Left lung (tissue), 10 donors: ENCODE results near the gene AGXT2. TPM values are rescaled to one million over a fixed set of nuclear protein-coding genes. Genes with fewer than 3 reads are reported as not detected.

ENCODE experiments used
- ATAC-seq: fragments of 200-7000 bp; cut with Tn5 transposase; one replicate; pipeline ENCODE4 v1.9.1; 2020; ENCODE audit warnings: moderate library complexity
- DNase-seq, 4 donors: peaks; one replicate each; pipeline ENCODE4 v3.0.0-alpha.2; 2013 to 2020
- H3K27ac ChIP-seq, 2 donors: fragments of 200-600 bp; sonication (generic) in 1 of 2; one replicate each; pipeline versions ENCODE4 v1.5.0 to v1.8.0; 2020 to 2021
- H3K27me3 ChIP-seq, 2 donors: fragments of 200-600 bp; sonication (generic) in 1 of 2; one replicate each; pipeline versions ENCODE4 v1.5.0 to v1.8.0; 2020 to 2021
- H3K36me3 ChIP-seq, 2 donors: fragments of 200-600 bp; sonication (generic) in 1 of 2; one replicate each; pipeline versions ENCODE4 v1.5.0 to v1.8.0; 2020 to 2021
- H3K4me1 ChIP-seq, 2 donors: fragments of 200-600 bp; one replicate each; pipeline ENCODE4 v1.8.0; 2021
- H3K4me3 ChIP-seq, 2 donors: fragments of 200-600 bp; sonication (generic) in 1 of 2; one replicate each; pipeline versions ENCODE4 v1.5.0 to v1.8.0; 2020 to 2021; ENCODE audit warnings: mild to moderate bottlenecking in 1 of 2
- H3K9me3 ChIP-seq, 2 donors: fragments of 200-600 bp; sonication (generic) in 1 of 2; one replicate each; pipeline versions ENCODE4 v1.5.0 to v1.8.0; 2020 to 2021
- intact Hi-C, 2 donors: fragments of 100-400 bp; cut with DNase I; formaldehyde crosslinking; loops; one replicate each; pipeline versions ENCODE4 v1.11.2 to v1.14.2; 2022
- polyA plus RNA-seq, 6 donors: library from polyadenylated mRNA; unstranded; fragments of 120-200 nt; gene quantifications; one replicate each; pipeline ENCODE4 v1.2.1, GENCODE V29; 2013; ENCODE audit not compliant: insufficient read length in 6 of 6
- total RNA-seq, 2 donors: library from RNA; stranded (reverse); fragmentation: NEBNext Ultra II Directional; extraction: Animal tissue kit (Norgen Biotek cat#: 25700); gene quantifications; one replicate each; pipeline ENCODE4 v1.2.1, GENCODE V29; 2021
- TF ChIP-seq, protein P1 (sequence below), 2 donors: fragments of 200-600 bp; sonication (generic) in 1 of 2; IDR thresholded peaks; one replicate each; pipeline versions ENCODE4 v1.5.0 to v1.8.0; 2021; ENCODE audit warnings: antibody characterized with exemption in 2 of 2
- donor health status: DM: no; HTN: yes; CAD: no.
- donor health status: DM: no; HTN: no; CAD: no.

AGXT2 gene
- total and polyA plus RNA-seq, 8 donors = 0.11 to 0.55 (median 0.18) TPM; not detected in 3

GRCh38 chr5:35030426-35031100 lies 17.2 kb downstream of the AGXT2 start:
- no peaks in the 10 kb centered on the region for H3K9me3 ChIP-seq
- no peak for ATAC-seq
- intact Hi-C loops = no loop called here
- no peak overlapping the region for H3K4me3 ChIP-seq
- TF ChIP-seq, protein P1, sequence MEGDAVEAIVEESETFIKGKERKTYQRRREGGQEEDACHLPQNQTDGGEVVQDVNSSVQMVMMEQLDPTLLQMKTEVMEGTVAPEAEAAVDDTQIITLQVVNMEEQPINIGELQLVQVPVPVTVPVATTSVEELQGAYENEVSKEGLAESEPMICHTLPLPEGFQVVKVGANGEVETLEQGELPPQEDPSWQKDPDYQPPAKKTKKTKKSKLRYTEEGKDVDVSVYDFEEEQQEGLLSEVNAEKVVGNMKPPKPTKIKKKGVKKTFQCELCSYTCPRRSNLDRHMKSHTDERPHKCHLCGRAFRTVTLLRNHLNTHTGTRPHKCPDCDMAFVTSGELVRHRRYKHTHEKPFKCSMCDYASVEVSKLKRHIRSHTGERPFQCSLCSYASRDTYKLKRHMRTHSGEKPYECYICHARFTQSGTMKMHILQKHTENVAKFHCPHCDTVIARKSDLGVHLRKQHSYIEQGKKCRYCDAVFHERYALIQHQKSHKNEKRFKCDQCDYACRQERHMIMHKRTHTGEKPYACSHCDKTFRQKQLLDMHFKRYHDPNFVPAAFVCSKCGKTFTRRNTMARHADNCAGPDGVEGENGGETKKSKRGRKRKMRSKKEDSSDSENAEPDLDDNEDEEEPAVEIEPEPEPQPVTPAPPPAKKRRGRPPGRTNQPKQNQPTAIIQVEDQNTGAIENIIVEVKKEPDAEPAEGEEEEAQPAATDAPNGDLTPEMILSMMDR (IDR thresholded peaks at IDR 0.05) = no peak
- no peaks in the 10 kb centered on the region for H3K4me1 ChIP-seq
- H3K27me3 ChIP-seq = no peaks in the 10 kb centered on the region
- DNase-seq = no peak
- H3K27ac ChIP-seq = no peak overlapping the region
- no peaks in the 10 kb centered on the region for H3K36me3 ChIP-seq

DNA sequence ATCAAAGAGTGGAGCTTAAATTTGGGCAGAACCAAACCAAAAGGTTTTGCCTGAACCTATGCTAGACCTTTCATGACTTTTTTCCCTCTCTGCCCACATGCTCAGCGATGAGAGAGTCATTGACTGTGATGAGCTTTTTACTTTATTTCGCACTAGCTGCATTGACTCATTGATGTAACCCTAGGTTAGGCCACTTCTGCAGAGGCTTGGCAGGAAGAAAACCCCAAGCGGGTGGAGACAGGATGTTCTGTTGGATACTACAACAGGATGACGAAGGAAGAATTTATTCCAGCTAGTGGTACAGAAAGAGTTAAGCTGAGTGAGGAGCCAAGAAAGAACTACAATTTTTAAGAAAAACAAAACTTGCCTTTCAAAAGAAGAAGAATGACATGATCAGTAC lies 18.4 kb downstream of the AGXT2 start:
- no peaks in the 10 kb centered on the region for H3K36me3 ChIP-seq
- TF ChIP-seq, protein P1 (IDR thresholded peaks at IDR 0.05) = no peak
- H3K4me1 ChIP-seq = no peaks in the 10 kb centered on the region
- H3K27me3 ChIP-seq = no peaks in the 10 kb centered on the region
- ATAC-seq (no peak), DNase-seq (no peak)
- intact Hi-C loops = no loop called here
- no peak overlapping the region for H3K27ac ChIP-seq
- no peaks in the 10 kb centered on the region for H3K9me3 ChIP-seq
- no peak overlapping the region for H3K4me3 ChIP-seq

GRCh38 chr5:35026941-35027340 lies 20.8 kb downstream of the AGXT2 start:
- no peak overlapping the region for H3K4me3 ChIP-seq
- ATAC-seq (no peak), DNase-seq (no peak)
- no peak overlapping the region for H3K27ac ChIP-seq
- TF ChIP-seq, protein P1 (IDR thresholded peaks at IDR 0.05) = no peak
- no peaks in the 10 kb centered on the region for H3K36me3 ChIP-seq
- H3K9me3 ChIP-seq = no peaks in the 10 kb centered on the region
- no peaks in the 10 kb centered on the region for H3K4me1 ChIP-seq
- H3K27me3 ChIP-seq = no peaks in the 10 kb centered on the region
- intact Hi-C loops = no loop called here

DNA sequence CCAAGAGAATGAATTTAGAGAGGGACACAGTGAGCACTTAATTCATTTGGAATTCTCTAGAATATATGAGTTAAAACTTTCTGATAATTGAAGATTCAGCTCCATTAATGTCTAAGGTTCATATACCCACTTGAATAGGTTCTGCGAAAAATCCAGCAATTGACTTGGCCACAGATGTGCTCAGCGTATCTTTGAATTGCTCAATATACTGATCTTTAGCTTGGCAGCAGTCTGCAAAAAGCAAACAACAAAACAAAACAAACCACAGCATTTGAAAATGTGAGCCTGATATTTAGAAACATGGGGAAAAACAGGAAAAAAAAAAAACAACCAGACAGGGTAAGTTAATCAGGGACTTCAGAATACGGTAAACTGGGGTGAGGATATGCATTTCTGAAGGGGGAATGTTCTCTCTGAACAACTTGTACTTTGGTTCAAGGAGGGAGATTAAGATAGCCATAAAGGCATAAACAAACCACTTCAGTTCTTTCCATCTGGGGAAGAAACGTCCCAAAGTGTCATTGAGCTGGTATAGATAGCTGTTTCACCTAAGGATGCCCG lies 21.4 kb downstream of the AGXT2 start:
- peak in 1 of 4 donors; percentile 40 for DNase-seq
- intact Hi-C loops = no loop called here
- Histone ChIP-seq H3K9me3 (no peaks in the 10 kb centered on the region), H3K4me1 (no peaks in the 10 kb centered on the region), H3K27ac (no peak overlapping the region), H3K4me3 (no peak overlapping the region), H3K27me3 (no peaks in the 10 kb centered on the region), H3K36me3 (no peaks in the 10 kb centered on the region)
- ATAC-seq = no peak
- TF ChIP-seq, protein P1 (IDR thresholded peaks at IDR 0.05) = no peak

GRCh38 chr5:35024911-35025510 lies 22.7 kb downstream of the AGXT2 start:
- intact Hi-C loops = no loop called here
- H3K4me3 ChIP-seq = no peak overlapping the region
- H3K27ac ChIP-seq = no peak overlapping the region
- TF ChIP-seq, protein P1 (IDR thresholded peaks at IDR 0.05) = no peak
- H3K27me3 ChIP-seq = no peaks in the 10 kb centered on the region
- H3K36me3 ChIP-seq = no peaks in the 10 kb centered on the region
- DNase-seq (no peak), ATAC-seq (no peak)
- no peaks in the 10 kb centered on the region for H3K4me1 ChIP-seq
- no peaks in the 10 kb centered on the region for H3K9me3 ChIP-seq
